PFSK-1 (cell line): ENCODE measurements around the gene POU5F2.

Source experiments
- FOXP2 ChIP-seq: optimal IDR thresholded peaks from 2 replicates; pipeline ENCODE3; 2011; ENCODE audit warnings: borderline replicate concordance, control low read depth, inconsistent platforms; ENCODE audit not compliant: insufficient read depth; ENCODE audit errors: extremely low read length, extremely low read depth
- POLR2AphosphoS5 ChIP-seq: IDR thresholded peaks from 2 replicates; pipeline ENCODE4 v1.6.1; 2012; ENCODE audit warnings: low read depth, mild to moderate bottlenecking, control low read depth, low read length, moderate library complexity
- SIN3A ChIP-seq: IDR thresholded peaks from 2 replicates; pipeline ENCODE4 v1.6.1; 2012; ENCODE audit warnings: mild to moderate bottlenecking, low read length, moderate library complexity, borderline replicate concordance; ENCODE audit not compliant: insufficient read depth
- TAF1 ChIP-seq: IDR thresholded peaks from 2 replicates; pipeline ENCODE4 v1.6.1; 2012; ENCODE audit warnings: low read length, control low read depth, borderline replicate concordance; ENCODE audit not compliant: insufficient read depth
- TF ChIP-seq, protein P1 (sequence below), 2 experiments: IDR thresholded peaks; 2 replicates each; pipeline versions ENCODE4 v1.6.1 to v1.8.0; 2011 to 2012; ENCODE audit warnings: low read depth in 2 of 2, low read length in 2 of 2, control low read depth in 1 of 2, inconsistent platforms in 1 of 2, mild to moderate bottlenecking in 1 of 2, moderate library complexity in 1 of 2; ENCODE audit not compliant: insufficient read depth in 1 of 2

DNA sequence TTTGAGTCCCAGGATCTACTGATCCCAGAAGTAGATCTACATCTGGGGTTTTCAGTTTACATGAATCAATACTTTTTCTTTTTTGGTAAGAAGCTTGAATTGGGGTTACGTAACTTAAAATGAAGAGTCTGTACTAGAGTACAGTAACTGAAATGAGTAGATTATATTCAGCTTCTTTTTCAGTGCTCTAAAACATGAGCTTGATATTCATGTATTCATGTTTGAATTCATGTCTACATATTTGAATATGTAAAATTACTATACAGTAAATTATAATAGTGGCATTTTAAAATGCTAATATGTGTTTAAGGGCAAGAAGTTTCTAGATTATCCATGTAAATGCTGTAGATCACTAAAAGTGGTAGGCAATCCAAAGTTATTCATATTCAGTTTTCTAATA is 14.8 kb downstream of the POU5F2 start:
- TF ChIP-seq, protein P1, sequence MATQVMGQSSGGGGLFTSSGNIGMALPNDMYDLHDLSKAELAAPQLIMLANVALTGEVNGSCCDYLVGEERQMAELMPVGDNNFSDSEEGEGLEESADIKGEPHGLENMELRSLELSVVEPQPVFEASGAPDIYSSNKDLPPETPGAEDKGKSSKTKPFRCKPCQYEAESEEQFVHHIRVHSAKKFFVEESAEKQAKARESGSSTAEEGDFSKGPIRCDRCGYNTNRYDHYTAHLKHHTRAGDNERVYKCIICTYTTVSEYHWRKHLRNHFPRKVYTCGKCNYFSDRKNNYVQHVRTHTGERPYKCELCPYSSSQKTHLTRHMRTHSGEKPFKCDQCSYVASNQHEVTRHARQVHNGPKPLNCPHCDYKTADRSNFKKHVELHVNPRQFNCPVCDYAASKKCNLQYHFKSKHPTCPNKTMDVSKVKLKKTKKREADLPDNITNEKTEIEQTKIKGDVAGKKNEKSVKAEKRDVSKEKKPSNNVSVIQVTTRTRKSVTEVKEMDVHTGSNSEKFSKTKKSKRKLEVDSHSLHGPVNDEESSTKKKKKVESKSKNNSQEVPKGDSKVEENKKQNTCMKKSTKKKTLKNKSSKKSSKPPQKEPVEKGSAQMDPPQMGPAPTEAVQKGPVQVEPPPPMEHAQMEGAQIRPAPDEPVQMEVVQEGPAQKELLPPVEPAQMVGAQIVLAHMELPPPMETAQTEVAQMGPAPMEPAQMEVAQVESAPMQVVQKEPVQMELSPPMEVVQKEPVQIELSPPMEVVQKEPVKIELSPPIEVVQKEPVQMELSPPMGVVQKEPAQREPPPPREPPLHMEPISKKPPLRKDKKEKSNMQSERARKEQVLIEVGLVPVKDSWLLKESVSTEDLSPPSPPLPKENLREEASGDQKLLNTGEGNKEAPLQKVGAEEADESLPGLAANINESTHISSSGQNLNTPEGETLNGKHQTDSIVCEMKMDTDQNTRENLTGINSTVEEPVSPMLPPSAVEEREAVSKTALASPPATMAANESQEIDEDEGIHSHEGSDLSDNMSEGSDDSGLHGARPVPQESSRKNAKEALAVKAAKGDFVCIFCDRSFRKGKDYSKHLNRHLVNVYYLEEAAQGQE (IDR thresholded peaks at IDR 0.05; ENCODE audit: insufficient read depth in 1 of 2, low read depth in 2 of 2, low read length in 2 of 2), result no peak
- TF ChIP-seq POLR2AphosphoS5, result no peak
- no peak for TF ChIP-seq TAF1
- no peak for TF ChIP-seq SIN3A
- no peak for TF ChIP-seq FOXP2
